Stimulated activated CD8-positive, alpha-beta memory T cell treated with anti-CD3 and anti-CD28 coated beads, Interleukin-2, amount 100 ng/mL, for 48 hours (primary cell): ENCODE data around the gene GGT5.
"Not testable (repeated sequence)": the region's sequence is repeated elsewhere in the genome, so short reads cannot be mapped to it uniquely, and the experiment has no call there.

ENCODE experiments used
- DNase-seq, 2 donors: peaks; one replicate each; pipeline ENCODE4 v3.0.0-alpha.2; 2020; ENCODE audit warnings: low read depth in 2 of 2

GGT5 gene, protein sequence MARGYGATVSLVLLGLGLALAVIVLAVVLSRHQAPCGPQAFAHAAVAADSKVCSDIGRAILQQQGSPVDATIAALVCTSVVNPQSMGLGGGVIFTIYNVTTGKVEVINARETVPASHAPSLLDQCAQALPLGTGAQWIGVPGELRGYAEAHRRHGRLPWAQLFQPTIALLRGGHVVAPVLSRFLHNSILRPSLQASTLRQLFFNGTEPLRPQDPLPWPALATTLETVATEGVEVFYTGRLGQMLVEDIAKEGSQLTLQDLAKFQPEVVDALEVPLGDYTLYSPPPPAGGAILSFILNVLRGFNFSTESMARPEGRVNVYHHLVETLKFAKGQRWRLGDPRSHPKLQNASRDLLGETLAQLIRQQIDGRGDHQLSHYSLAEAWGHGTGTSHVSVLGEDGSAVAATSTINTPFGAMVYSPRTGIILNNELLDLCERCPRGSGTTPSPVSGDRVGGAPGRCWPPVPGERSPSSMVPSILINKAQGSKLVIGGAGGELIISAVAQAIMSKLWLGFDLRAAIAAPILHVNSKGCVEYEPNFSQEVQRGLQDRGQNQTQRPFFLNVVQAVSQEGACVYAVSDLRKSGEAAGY

GRCh38 chr22:24245030-24245431 lies at the start of gene GGT5:
GGT5 (minus strand) TSS chr22:24245082; CDS start chr22:24244725, 357 bp downstream.
- not testable (repeated sequence) for DNase-seq

DNA sequence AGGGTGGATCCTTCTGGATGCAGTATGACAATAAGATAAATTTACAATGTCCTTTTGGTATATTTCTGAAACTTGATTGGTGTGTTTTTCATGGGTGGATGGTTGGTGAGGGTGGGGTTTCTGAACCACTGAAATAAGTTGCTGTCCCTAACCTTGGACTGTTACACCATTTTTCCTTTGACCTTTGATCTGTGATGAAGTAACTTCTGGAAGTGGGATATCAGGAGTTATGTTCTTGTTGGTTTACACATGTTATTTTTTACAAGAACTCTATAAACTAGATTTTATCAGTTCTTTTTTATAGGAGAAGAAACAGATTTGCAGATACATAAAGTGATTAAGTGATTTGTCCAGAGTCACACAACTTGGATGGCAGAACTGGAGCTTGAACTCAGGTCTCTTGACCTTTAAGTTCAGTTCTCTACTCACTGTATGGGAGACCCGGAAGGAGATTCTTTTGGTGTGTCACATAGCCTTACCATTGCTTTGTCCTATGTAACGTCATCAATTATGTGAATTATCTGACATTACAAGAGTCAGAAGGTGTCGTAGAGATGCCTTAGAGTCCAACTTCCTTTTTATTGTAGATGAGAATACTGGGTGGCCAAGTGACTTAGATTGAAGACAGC lies 47.4 kb upstream of the GGT5 start:
- not testable (repeated sequence) for DNase-seq

GRCh38 chr22:24291515-24292201 lies 46.8 kb upstream of the GGT5 start:
- no peak for DNase-seq

GRCh38 chr22:24290459-24290858 lies 45.6 kb upstream of the GGT5 start:
- no peak for DNase-seq

DNA sequence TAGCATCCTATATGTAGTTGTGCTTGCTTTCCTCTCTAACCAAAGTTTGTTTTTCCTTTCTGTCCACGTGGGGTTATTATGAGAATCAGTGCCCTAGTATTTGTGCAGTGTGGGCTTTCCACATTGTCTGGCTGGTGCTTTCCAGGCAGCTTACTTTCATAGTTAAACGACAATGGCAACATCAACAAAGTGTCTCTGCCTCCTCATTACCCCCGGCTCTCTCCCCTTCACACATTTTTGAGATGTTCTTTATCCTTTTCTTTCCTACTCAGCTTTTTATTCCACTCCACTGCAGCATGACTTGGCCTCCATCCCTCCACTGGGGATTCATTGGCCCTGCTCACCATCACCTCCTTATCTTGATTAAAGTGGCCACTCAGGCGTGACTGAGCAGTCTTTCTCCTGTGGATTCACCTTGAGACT lies 44.9 kb upstream of the GGT5 start:
- no peak for DNase-seq

DNA sequence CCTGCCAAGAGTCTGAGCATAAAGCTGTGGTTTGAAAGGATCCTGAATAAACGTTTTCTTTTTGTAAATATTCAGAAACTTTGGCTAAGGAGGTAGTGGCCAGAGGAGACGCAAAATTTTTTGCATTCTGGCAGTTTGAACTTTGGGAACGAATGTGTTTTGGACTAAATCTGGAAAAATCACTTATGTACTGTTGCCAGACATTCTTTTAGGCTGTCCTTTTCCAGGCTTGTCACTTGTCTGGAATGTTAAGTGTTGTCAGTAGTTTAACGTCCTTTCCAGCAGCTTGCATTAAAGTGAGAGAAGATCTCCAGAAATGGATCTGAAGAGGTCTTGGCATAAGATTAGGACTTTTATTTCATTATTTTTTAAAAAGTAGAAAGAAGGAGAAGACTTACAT lies 44.2 kb upstream of the GGT5 start:
- no peak for DNase-seq

DNA sequence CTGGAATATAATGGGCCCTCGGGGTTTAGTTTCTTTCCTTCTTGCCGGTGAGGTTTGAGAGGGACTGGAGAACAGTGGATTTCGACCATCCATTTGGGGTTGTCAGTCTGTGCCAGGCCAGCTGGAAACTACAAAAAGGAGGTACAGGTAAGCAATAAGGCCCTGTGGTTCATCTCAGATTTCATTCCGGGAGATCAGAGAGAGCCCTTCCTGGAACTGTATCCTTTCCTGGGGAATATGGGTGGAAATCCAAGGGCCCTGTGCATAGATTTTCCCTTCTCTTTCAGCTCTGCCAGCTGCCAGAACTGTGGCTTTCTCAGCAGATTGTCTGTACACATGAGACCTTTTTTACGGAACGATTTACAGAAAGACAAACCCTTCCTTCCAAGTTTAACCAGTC lies 42.9 kb upstream of the GGT5 start:
- DNase-seq: not testable (repeated sequence)

- not testable (repeated sequence) for DNase-seq
These were observed 42.3 kb upstream of the GGT5 start for GRCh38 chr22:24287212-24287611.

DNA sequence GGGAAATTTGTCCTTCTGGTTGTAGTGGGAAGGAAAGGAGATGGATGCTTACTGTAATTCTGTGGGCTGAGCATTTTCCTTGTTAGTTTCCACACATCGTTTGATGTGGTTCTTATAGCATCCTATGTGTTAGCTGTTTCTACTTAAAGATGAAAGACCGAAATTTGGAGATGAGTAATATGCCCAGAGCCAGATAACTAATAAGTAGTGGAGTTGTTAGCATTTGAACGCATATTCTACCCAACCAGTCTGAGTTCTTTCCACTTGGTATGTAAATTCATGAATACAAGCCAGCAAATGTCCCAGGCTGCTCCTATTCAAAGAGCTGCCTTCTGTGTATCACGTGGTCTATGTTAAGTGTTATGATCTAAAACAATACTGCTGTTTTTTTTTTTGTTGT lies 40.4 kb upstream of the GGT5 start:
- no peak for DNase-seq

DNA sequence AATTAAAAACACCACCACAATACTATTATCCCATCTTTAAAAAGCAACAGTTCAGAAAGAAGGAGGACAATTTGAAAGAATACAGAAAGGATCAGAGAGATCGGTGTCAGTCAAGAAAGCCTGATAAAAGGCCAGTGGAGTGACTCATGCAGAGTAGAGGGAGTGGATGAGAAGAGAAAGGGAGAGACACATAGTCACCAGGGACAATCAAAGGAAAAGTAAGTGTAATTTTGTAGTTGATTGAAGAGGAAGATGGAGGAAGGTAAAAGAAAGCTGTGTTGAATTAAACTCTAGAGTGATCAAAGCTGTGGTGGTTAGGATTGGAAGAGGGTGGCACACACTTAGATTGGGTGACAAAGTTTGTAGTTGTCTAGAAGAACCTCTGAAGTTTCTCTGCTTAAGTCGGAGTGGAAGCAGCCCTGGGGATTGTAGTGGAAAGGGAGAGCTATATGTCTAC lies 39.9 kb upstream of the GGT5 start:
- DNase-seq: no peak

DNA sequence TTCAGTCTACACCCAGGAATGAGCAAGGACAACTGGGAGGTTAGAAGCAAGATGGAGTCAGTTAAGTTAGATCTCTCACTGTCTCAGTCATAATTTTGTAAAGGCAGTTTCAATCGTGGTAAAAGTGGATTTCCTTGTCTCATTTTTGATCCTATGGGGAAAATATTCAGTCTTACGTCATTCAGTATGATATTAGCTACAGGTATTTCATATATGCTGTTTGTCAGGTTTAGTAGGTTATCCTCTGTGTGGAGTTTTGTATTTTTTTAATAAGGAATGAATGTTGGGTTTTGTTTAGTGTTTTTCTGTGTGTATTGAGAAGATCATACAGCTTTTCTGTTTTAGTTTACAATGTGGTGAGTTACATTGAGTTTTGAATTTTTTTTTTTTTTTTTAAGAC lies 37.5 kb upstream of the GGT5 start:
- no peak for DNase-seq

GRCh38 chr22:24280363-24280762 lies 35.5 kb upstream of the GGT5 start:
- not testable (repeated sequence) for DNase-seq

GRCh38 chr22:24274696-24275405 lies 30.0 kb upstream of the GGT5 start:
- not testable (repeated sequence) for DNase-seq

DNA sequence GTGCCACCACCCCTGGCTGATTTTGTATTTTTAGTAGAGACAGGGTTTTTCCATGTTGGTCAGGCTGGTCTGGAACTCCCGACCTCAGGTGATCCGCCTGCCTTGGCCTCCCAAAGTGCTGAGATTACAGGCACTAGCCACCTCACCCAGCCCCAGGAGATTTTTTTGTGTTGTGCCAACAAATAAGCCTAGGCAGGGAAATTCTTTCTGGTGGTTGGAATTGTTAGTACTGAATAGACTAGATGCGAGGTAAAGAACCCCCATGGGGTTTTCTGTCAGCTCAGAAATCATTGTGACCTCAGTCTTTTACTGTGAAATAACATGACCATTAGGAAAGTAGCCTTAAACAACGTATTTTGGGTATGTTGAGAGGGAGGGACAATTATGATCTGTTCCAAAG lies 29.0 kb upstream of the GGT5 start:
- not testable (repeated sequence) for DNase-seq

- not testable (repeated sequence) for DNase-seq
These were observed 28.1 kb upstream of the GGT5 start for GRCh38 chr22:24273031-24273430.

DNA sequence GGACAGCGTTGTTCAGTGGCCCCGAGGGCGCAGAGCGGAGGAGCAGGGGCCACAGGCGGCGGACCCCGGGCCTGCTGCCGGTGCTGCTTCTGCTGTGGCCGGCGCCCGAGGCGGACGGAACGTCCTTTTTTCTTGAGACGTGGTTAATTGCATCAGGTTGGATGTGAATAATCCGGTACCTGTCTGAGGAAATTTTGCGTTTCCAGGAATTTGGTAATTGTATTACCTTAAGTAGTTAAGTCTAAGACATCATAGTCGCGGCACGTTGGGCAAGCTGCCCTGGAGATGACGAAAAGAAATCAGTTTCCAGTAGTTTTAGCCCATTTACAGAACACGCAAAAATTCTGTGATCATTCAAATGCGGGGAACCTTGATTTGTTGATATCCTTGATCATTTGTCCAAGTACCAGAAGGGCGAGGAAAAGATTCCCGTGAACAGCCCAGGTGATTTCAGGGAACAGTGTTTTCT lies 26.5 kb upstream of the GGT5 start:
- no peak for DNase-seq

GRCh38 chr22:24270556-24271385 lies 25.9 kb upstream of the GGT5 start, which contains the start of gene SPECC1L:
SPECC1L (plus strand) TSS chr22:24270831; CDS start chr22:24302232, 31,401 bp downstream.
- DNase-seq: peak; percentile 87 to 91

DNA sequence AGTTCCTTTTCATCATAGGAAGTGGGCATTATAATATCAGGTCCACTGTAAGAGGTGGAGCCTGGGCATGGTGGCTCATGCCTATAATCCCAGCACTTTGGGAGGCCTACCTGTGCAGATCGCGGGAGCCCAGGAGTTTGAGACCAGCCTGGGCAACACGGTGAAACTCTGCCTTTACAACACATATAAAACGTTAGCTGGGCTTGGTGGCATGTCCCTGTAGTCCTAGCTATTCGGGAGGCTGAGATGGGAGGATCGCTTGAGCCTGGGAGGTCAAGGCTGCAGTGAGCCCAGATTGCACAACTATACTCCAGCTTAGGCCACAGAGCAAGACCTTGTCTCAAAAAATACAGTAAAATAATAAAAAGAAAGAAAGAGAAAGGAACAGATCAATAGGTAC lies 21.6 kb upstream of the GGT5 start:
- not testable (repeated sequence) for DNase-seq

DNA sequence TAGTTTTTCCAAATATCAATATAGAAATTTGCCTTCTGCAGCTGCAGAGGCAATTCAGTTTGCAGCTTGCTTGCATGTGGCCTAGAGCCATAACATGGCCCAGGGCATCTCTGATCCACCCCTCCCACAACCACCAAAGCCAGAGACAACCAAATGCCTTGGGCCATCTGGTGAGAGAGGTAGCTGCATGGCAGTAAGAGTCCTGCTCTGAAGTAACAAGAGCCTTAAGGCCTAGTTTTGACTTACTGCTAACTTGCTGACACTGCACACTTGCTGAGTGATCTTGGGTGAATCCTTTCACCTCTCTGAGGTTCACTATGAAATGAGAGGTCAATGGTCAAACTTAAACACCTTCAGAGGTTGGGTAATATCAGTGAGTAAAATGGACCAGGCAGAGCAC lies 20.9 kb upstream of the GGT5 start:
- no peak for DNase-seq

- not testable (repeated sequence) for DNase-seq
These were observed 19.5 kb upstream of the GGT5 start for GRCh38 chr22:24264329-24264896.
